Thyroid gland (tissue), 4 donors: ENCODE measurements around the gene MB21D2. TPM values are rescaled to one million over a fixed set of nuclear protein-coding genes. Genes with fewer than 3 reads are reported as not detected.

ENCODE experiments used
- DNase-seq, 2 donors: peaks; one replicate each; pipeline ENCODE4 v3.0.0-alpha.2; 2019
- H3K27ac ChIP-seq, 3 donors: fragments of 200-600 bp; sonication (generic); 1 replicate in 2 of 3; 2 replicates in 1 of 3; pipeline ENCODE4 v1.5.1; 2016 to 2019; ENCODE audit warnings: mild to moderate bottlenecking in 1 of 3, moderate library complexity in 1 of 3
- H3K27me3 ChIP-seq: fragments of 200-600 bp; sonication (generic); one replicate; pipeline ENCODE4 v1.5.1; 2019
- H3K36me3 ChIP-seq, 2 donors: fragments of 200-600 bp; sonication (generic); one replicate each; pipeline ENCODE4 v1.5.1; 2016 to 2019
- H3K4me1 ChIP-seq, 2 donors: fragments of 200-600 bp; sonication (generic); one replicate each; pipeline ENCODE4 v1.5.1; 2017 to 2019
- H3K4me3 ChIP-seq, 3 donors: fragments of 200-600 bp; sonication (generic); replicated peaks in 1 of 3; 1 replicate in 2 of 3; 2 replicates in 1 of 3; pipeline ENCODE4 v1.5.1; 2016; ENCODE audit warnings: mild to moderate bottlenecking in 1 of 3
- H3K9me3 ChIP-seq: fragments of 200-600 bp; sonication (generic); one replicate; pipeline ENCODE4 v1.5.1; 2017
- POLR2A ChIP-seq, 2 donors: fragments of 450-650 bp; IDR thresholded peaks; one replicate each; pipeline ENCODE4 v1.6.1; 2017; ENCODE audit warnings: antibody characterized with exemption in 2 of 2, mild to moderate bottlenecking in 2 of 2, moderate library complexity in 1 of 2
- WGBS, 2 donors: methylation state at CpG; one replicate each; pipeline ENCODE4 v1.1.5; 2017; 5-methylcytosine and 5-hydroxymethylcytosine counted together
- intact Hi-C: fragments of 100-400 bp; cut with DNase I; formaldehyde crosslinking; loops from one replicate; pipeline ENCODE4 v1.15.1; 2023
- total RNA-seq, 4 donors: library from RNA; depleted of rRNA; stranded (reverse); fragments of >200 nt; gene quantifications; one replicate each; pipeline ENCODE4 v1.2.3, GENCODE V29; 2016
- TF ChIP-seq, protein P1 (sequence below), 6 experiments: fragments of 200-600 bp in 3 of 6; fragments of 450-650 bp in 3 of 6; sonication (generic) in 3 of 6; IDR thresholded peaks; one replicate each; pipeline ENCODE4 v1.5.1; 2016 to 2019; ENCODE audit warnings: antibody characterized with exemption in 6 of 6, mild to moderate bottlenecking in 2 of 6, inconsistent platforms in 1 of 6, moderate library complexity in 1 of 6

MB21D2 gene
- total RNA-seq, 4 donors from 2014 or later = 3.4 to 5.2 (median 3.9) TPM

GRCh38 chr3:192845526-192845855 is 72.2 kb downstream of the MB21D2 start:
- intact Hi-C loops = no loop called here
- Histone ChIP-seq H3K36me3 (no peaks in the 10 kb centered on the region), H3K27ac (no peak overlapping the region), H3K27me3 (no peaks in the 10 kb centered on the region), H3K9me3 (no peaks in the 10 kb centered on the region), H3K4me3 (no peak overlapping the region), H3K4me1 (peaks cover 0 to 10% of the 10 kb centered on the region in 2 donors)
- whole genome bisulfite sequencing, 2 donors = 93 to 97% methylated on average over 4 of the region's 4 CpGs
- DNase-seq = no peak
- no peak for TF ChIP-seq POLR2A (IDR thresholded peaks at IDR 0.05)
- TF ChIP-seq, protein P1, sequence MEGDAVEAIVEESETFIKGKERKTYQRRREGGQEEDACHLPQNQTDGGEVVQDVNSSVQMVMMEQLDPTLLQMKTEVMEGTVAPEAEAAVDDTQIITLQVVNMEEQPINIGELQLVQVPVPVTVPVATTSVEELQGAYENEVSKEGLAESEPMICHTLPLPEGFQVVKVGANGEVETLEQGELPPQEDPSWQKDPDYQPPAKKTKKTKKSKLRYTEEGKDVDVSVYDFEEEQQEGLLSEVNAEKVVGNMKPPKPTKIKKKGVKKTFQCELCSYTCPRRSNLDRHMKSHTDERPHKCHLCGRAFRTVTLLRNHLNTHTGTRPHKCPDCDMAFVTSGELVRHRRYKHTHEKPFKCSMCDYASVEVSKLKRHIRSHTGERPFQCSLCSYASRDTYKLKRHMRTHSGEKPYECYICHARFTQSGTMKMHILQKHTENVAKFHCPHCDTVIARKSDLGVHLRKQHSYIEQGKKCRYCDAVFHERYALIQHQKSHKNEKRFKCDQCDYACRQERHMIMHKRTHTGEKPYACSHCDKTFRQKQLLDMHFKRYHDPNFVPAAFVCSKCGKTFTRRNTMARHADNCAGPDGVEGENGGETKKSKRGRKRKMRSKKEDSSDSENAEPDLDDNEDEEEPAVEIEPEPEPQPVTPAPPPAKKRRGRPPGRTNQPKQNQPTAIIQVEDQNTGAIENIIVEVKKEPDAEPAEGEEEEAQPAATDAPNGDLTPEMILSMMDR (IDR thresholded peaks at IDR 0.05) = no peak

- DNase-seq = no peak
- no peaks in the 10 kb centered on the region for H3K9me3 ChIP-seq
- H3K27me3 ChIP-seq = no peaks in the 10 kb centered on the region
- intact Hi-C loops = no loop called here
- H3K27ac ChIP-seq = no peak overlapping the region
- WGBS, 2 donors = 84 to 88% methylated on average over 9 of the region's 9 CpGs
- TF ChIP-seq, protein P1 (IDR thresholded peaks at IDR 0.05) = no peak
- no peak for TF ChIP-seq POLR2A (IDR thresholded peaks at IDR 0.05)
- H3K36me3 ChIP-seq = no peaks in the 10 kb centered on the region
- H3K4me1 ChIP-seq = peaks cover 0 to 10% of the 10 kb centered on the region in 2 donors
- no peak overlapping the region for H3K4me3 ChIP-seq
Measured at GRCh38 chr3:192844836-192845525, 72.7 kb downstream of the MB21D2 start.

- WGBS, 2 donors = 90 to 94% methylated on average over 2 of the region's 2 CpGs
- no peaks in the 10 kb centered on the region for H3K9me3 ChIP-seq
- intact Hi-C loops = no loop called here
- H3K4me3 ChIP-seq = no peak overlapping the region
- TF ChIP-seq, protein P1 (IDR thresholded peaks at IDR 0.05) = no peak
- no peak for TF ChIP-seq POLR2A (IDR thresholded peaks at IDR 0.05)
- H3K27ac ChIP-seq = no peak overlapping the region
- DNase-seq = no peak
- H3K36me3 ChIP-seq = no peaks in the 10 kb centered on the region
- H3K27me3 ChIP-seq = no peaks in the 10 kb centered on the region
- peaks cover 0 to 10% of the 10 kb centered on the region in 2 donors for H3K4me1 ChIP-seq
Measured at GRCh38 chr3:192844486-192844765, 73.2 kb downstream of the MB21D2 start.

GRCh38 chr3:192843723-192844485 is 73.8 kb downstream of the MB21D2 start:
- no peak for DNase-seq
- TF ChIP-seq, protein P1 (IDR thresholded peaks at IDR 0.05) = no peak
- TF ChIP-seq POLR2A (IDR thresholded peaks at IDR 0.05) = no peak
- peaks cover 0 to 10% of the 10 kb centered on the region in 2 donors for H3K4me1 ChIP-seq
- H3K36me3 ChIP-seq = no peaks in the 10 kb centered on the region
- intact Hi-C loops = no loop called here
- no peaks in the 10 kb centered on the region for H3K9me3 ChIP-seq
- H3K4me3 ChIP-seq = no peak overlapping the region
- WGBS, 2 donors = 83 to 87% methylated on average over 10 of the region's 10 CpGs
- no peak overlapping the region for H3K27ac ChIP-seq
- no peaks in the 10 kb centered on the region for H3K27me3 ChIP-seq

GRCh38 chr3:192843119-192843518 is 74.5 kb downstream of the MB21D2 start:
- no peaks in the 10 kb centered on the region for H3K36me3 ChIP-seq
- intact Hi-C loops = no loop called here
- no peak for DNase-seq
- peaks cover 0 to 10% of the 10 kb centered on the region in 2 donors for H3K4me1 ChIP-seq
- H3K9me3 ChIP-seq = no peaks in the 10 kb centered on the region
- no peak overlapping the region for H3K27ac ChIP-seq
- 93 to 98% methylated on average over 2 of the region's 2 CpGs for WGBS, 2 donors
- no peaks in the 10 kb centered on the region for H3K27me3 ChIP-seq
- no peak overlapping the region for H3K4me3 ChIP-seq
- TF ChIP-seq POLR2A (IDR thresholded peaks at IDR 0.05) = no peak
- TF ChIP-seq, protein P1 (IDR thresholded peaks at IDR 0.05) = no peak
